NCI-H128 (cell line): ENCODE data around the gene CEBPB.
"Not testable (repeated sequence)": the region's sequence is repeated elsewhere in the genome, so short reads cannot be mapped to it uniquely, and the experiment has no call there.

Experiments used
- DNase-seq: peaks from one replicate; lab custom pipeline; 2025; ENCODE audit not compliant: unreplicated experiment; lab: John Stamatoyannopoulos, UW

CEBPB gene

DNA sequence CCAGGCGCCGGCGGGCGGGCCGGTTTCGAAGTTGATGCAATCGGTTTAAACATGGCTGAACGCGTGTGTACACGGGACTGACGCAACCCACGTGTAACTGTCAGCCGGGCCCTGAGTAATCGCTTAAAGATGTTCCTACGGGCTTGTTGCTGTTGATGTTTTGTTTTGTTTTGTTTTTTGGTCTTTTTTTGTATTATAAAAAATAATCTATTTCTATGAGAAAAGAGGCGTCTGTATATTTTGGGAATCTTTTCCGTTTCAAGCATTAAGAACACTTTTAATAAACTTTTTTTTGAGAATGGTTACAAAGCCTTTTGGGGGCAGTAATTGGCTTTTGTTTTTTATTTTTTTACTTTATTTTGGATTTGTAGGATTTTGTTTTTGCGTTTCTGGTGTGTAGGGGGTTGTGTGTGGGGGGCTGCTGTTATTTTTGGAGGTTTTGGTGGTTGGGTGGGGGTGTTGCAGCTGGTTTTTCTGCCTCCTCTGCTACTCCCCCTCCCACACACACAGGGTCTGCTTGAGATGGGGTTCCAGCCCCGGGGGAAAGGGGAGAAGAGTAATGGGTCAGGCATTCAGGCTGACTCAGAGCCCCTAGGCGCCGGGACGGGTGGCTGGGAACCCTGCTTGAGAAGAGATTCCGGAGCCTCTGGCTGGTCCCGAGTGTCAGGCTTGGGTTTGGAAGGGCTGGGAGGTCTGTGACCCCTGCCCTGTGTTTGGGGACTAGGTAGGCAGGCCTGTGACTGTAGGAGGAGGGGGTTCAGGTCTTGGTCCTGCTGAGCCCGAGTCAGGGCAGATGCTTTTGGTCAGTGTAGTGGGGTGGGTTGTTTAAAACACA lies 2.0 kb downstream of the CEBPB start:
- peak; percentile 49 for DNase-seq

DNA sequence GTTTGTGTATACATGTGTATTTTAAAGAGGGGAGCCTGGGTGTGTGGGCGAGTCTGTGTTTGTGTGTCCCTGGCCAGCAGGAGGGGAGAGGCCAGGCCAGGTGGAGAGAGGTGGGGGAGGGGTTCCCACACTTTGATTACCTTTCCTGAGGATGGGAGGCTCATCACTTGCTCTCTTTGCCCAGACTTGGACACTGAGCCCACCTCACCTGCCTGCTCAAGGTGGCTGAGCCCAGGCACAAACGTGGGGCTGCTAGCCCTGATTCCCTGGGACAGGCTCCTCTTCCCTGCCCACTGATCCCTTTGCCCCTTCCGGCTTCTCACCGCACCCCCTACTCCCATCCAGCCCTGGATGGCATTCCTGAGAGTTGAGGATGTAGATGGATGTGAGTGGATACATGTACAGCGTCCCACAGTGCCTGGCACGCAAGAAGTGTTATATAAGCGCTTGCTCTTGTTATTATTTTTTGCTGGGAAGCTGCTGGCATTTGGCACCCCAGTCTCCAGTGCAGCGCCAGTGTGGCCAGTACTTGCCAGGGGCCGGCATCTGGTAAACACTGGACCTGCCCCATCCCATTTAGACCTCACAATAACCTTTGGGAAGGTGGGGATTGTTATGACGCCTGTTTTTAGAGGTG lies 2.7 kb downstream of the CEBPB start:
- no peak for DNase-seq

DNA sequence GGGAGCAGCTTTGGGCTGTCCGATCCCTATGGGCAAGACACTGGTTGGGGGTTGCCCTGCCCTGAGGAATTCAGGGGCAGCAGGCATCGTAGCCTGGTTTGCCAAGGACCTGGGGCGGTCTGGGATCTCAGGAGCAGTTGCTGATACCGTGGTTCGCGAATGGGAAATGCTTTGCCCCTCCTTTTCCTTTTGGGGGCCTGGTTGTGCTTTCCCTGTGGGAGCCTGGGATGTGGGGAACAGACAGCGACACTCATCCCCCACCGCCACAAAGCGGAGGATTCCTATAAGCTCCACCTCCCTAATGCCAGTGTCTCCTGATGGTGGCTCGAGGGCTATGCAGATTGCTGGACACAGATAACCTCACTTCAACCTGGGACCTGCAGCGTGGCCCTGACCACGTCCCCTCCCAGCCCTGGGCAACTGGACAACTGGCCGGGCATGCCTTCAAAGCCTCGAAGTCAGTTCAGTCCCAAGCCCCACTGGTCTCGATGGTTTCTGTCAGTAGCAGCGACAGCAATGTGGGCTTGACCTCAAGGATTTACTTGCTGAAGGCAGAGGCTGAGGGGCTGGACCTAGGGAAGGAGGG lies 3.3 kb downstream of the CEBPB start:
- DNase-seq: no peak

DNA sequence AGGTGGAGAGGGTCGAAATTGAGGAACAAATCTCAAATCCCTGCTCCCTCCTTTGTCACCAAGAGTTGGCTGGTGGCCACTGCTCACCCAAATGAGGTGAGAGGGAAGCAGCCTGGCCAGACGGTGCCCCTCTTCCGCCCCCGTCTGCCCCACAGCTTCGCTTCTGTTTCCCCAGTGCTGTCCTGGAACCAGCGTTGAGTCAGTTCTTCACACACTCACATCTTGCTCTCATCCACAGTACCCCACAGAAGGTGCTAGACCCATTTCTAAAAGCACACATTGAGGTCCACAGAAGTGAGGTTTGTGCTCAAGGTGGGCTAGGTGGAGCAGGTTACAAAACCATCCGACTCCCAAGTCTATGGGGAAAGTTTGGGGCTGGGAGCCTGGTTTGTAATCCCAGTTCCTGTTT lies 3.8 kb downstream of the CEBPB start:
- DNase-seq: no peak

DNA sequence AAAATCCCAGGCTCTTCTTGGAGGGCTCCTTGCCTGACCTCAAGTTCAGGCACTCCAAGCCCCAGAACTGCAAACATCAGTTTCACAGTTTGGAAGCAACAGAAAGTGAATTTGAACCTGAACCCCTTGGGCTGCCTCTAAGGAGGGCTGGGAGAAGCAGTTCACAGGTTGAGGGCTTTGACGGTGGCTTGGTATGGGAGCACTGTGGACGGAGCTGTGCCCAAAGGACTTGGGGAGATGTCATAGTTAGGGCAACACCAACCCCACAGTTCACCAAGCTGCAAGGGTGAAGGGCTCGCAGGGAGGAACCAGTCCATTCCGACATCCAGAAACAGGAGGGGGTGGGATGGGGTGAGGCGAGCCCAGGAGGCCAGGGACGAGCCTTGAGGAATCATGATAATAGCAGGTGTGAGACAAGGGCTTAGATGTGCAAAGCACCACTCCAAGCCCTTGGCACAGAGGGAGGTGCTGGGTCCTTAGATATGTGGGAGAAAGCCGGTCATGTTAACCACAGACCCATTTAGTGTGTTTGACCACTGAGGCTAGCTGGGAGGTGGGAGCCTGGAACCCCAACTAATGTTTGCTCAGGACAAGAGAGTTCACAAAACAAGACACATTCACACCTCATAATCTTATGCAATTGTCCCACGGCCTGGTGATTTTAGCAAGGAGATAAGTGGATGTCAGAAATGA lies 4.3 kb downstream of the CEBPB start:
- no peak for DNase-seq

DNA sequence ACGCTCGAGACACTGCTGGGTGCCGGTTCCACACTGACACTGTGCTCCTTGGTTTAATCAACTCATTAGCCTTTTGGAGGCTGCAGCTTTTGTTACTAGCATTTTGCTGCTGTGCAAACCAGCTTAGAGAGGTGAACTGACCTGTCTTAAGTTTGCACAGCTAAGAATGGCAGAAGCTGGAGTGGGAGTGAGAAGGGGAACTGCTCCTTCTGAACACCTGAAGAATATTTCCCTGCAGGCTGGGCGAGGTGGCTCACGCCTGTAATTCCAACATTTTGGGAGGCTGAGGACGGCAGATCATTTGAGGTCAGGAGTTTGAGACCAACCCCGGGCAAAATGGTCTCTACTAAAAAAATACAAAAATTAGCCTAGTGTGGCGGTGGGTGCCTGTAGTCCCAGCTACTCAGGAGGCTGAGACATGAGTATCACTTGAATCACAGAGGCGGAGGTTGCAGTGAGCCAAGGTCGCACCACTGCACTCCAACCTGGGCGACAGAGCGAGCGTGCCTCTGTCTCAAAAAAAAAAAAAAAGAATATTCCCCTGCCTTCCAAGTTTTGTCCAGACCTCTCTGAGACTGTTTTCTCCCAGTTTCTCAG lies 5.0 kb downstream of the CEBPB start:
- no peak for DNase-seq

DNA sequence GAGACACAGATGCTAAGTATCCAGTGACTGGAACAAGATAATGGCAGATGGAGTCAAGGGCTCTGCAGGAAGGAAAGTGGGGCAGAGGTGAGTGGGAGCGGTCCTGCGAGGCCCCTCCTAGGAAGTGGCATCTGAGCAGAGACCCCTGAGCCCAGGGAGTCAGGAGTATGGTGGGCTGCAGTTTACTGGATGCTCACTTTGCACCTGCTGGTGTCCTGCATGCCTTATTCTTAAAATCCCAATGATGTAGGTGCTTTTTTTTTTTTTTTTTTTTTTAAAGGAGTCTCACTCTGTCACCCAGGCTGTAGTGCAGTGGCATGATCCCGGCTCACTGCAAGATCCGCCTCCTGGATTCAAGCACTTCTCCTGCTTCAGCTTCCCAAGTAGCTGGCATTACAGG lies 5.6 kb downstream of the CEBPB start:
- no peak for DNase-seq

DNA sequence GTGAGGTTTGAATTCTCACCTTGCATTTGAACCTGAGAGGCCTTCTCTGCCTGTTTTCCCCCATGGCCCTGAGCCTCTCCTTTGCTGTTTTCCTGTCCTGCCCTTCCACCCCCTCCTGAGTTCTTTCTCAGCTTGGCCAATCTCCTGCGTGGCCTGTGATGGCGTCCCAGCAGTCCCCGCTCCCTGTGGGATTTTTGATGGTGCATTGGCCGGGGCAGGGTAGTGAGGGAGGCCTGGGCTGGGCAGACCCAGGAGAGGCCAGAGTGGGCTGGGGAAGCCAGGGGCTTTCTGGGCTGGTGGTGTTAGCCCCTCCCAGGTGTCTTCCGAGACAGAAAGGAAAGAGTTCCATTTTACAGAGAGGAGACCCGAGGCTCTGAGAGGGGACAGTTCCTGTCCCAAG lies 6.3 kb downstream of the CEBPB start:
- no peak for DNase-seq

DNA sequence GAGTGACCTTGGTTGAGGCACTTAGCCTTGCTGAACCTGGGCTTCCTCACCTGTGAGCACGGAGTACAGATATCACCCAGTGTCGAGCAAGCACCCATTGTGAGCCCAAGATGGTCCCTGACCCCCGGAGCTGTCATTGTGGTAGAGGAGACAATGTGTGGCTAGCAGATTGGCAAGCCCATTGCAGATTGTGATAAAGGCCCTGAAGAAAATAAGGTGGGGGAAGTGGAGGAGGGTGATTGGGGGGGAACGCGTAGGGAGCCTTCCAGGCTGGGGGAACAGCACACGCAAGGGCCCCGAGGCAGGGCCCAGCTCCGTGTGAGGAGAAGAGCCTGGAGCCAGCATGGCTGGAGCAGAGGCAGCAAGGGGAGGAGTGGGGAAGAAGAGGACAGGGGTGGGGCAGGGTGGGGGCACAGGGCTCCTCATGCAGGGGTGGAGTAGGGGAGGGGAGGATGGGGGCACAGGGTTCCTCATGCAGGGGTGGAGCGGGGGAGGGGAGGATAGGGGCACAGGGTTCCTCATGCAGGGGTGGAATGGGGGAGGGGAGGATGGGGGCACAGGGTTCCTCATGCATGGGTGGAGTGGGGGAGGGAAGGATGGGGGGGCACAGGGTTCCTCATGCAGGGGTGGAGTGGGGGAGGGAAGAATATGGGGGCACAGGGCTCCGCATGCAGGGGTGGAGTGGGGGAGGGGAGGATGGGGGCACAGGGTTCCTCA lies 7.0 kb downstream of the CEBPB start:
- no peak for DNase-seq

DNA sequence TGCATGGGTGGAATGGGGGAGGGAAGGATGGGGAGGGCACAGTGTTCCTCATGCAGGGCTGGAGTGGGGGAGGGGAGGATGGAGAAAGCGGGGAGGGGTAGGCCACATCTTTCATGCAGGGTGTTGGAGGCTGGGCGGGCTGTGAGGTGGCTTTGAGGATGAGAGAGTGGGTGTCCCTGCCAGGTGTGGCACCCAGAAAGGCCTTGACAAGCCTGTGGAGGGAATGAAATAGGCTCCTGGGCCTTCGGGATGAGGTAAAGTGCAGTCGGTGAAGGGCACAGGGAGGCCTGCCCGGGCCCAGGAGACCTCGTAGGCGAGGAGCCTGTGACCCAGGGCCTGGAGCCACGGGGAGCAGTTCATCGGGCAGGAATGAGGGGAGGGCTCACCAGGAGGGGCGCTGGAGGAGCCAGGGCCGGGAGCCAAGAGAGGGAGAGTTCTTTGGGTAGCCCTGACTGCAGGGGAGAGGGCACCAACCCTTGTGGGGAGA lies 7.6 kb downstream of the CEBPB start:
- DNase-seq: no peak

DNA sequence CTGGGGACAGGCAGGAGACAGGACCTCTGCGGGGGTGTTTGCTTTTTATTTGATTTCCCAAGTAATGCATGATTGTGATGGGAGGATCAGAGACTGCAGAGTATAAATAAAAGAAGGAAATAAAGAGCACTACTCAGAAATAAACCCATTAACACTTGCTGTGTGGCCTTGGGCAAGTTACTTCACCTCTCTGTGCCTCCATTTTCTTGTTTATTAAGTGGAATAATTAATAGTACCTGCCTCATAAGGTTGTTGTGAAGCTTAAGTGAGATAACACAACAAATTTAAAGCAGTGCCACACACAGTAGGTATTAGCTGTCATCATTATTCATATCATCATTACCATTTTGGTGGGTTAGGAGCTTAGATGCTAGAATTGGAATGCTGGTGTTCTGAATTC lies 8.1 kb downstream of the CEBPB start:
- DNase-seq: no peak

DNA sequence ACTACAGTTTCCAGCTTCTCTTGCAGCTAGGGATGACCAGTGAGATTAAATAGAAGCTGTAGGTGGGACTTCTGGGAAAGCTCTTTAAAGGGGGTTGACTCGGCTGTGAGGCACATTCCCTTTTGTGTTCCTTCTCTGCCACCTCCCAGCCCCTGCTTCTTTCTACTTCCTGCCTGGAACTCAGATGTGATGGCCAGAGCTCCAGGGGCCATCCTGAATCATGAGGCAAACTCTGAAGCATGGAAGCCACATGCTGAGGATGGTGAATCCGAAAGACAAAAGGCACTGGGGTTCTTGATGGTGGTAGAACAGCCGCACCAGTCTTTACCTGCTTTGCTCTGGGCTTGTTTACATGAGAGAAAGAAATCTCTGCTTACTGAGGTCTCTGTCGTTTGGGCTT lies 9.1 kb downstream of the CEBPB start:
- DNase-seq: no peak

DNA sequence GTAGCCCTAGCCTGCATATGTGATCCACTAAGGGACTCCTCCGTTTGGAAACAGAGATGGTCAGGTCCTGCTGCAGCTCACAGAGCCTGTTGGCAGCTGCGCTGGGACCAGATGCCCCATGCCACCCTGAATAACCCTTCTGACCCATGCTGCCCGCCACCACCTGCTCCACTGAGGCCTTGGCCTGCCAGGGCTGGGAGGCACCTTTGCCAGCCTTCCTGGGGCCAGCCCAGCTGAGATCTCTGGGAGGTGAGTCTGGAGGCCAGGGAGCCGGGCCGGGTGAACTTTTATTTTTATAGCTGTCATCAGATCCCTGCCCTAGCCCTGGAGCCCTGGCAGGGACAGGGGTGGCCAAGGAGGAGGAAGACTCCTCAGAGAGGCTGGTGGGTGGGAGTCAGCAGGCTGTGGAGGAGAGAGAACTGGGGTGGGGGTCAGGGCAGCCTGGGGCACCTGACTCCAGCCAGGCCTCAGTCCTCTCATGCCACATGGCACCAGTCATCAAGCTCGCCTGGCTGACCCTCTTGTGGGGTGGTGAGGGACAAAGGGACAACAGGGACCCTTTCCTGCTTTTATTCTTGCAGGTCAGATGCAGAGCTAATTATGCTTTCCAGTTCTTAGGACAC lies 10.0 kb downstream of the CEBPB start:
- no peak for DNase-seq

DNA sequence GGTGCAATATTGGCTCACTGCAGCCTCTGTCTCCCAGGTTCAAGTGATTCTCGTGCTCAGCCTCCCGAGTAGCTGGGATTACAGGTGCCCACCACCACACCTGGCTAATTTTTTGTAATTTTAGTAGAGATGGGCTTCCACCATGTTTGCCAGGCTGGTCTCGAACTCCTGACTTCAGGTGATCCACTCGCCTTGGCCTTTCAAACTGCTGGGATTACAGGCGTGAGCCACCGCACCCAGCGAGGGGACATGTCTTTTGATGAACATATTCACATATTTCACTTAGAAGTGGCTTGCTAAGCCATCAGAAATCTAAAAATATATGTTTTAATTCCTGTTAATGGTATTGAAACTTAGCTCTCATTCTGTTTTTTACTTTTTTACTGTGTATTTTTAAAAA lies 11.1 kb downstream of the CEBPB start:
- DNase-seq: not testable (repeated sequence)

DNA sequence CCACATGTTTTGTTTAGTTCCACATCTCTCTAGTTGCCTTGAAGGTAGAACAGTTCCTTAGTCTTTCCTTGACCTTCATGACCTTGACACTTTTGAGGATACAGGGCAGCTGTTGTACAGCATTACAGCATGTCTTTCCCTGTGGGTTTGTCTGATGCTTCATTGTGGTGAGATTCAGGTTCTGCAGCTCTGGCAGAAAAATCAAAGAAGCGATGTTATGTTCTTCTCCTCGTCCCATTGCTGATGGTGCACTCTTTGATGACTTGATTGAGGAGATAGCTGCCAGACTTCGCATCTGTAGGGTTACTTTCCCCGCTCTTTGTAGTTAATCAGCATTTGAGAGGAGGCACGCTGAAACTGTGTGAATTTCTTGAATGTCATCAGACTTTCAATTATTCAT lies 12.0 kb downstream of the CEBPB start:
- DNase-seq: no peak

DNA sequence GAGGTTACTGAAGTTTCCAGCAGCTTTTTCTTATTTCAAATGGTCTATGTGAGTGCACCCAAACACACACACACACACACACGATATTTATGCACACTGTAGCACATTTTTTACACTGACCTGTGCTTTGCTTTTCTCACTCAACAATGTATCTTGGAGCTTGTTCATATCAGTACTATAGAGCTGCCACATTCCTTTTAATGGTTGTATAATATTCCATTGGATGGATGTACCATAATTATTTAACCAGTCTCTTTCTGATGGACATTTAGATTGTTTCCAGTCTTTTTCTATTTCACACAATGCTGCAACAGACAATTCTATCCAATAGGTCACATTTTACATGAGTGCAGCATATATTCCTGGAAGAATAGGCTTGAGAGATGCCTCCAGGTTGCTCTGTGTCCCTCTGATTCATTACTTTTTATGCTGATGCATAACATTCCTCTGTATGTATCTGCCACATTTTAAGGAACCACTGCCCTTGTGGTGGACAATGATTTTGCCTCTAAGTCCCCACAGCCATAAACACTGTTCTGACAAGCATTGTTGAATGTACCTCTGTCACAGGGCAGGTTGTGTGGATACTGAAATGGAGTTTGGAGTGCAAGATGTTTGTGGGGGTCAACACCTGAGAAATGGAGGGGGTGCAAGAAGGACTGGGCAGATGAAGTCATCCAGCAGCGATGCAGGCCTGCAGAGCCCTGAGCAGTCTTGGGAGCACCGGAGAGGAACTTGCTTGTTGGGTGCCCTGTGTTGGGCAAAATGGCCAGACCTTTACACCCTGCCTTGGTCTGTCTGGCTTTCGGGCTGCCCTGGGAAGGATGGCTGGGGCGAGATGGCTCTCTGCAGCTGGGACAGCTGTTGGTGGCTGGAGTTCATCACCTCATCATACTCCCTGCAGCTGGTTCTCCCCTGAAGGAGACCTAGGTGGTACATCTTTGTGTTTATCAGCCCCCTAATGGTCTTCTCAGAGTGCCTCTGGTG lies 13.6 kb downstream of the CEBPB start:
- DNase-seq: no peak

DNA sequence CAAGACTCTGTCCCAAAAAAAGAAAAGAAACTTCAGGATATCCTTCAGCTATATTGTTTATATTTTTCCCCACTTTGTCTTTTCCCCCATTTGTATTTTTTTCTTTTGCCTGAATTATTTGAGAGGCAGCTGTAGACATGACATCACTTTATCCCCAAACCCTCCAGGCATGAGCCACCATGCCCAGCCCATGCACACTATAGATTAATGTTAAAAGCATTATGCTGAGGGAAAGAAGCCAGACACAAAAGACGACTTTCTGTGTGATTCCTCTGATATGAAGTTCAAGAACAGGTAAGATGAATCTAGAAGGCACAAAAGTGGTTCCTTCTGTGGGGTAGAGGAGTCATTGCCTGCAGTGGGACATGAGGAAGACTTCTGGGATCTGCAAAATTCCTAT lies 16.4 kb downstream of the CEBPB start:
- DNase-seq: no peak

DNA sequence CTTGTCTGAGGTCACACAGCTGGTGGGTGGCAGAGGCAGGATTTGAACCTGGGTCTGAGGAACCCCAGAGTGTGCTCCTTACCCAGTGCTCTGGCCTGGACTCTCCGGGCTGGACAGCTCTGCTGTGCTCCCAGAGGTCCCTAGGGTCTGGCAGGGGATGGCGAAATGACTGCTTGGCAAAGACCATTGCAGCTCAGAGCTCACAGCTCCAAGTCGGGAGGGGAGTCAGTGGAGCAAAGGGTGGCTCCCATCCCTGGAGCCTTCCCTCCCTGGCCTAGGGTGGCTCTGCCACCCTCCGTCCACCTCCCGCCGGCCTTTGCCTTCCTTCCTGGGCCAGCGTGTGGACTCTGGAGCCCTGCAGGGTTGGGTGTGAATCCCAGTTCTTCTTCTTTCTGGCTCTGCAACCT lies 17.5 kb downstream of the CEBPB start:
- no peak for DNase-seq

DNA sequence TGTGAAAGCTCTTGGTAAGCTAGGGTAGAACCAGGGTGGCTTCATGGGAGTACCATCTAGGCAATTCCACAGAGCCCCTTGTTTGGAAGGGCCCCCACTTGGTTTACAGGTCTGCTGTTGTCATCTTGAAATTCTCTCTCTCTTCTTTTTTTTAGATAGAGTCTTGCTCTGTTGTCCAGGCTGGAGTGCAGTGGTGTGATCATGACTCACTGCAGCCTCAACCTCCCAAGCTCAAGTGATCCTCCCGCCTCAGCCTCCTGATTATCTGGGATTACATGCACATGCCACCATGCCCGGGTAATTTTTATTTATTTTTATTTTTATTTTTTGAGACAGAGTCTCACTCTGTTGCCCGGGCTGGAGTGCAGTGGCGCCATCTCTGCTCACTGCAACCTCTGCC lies 18.2 kb downstream of the CEBPB start:
- not testable (repeated sequence) for DNase-seq
